ENCODE measurements around the gene NPR1. TPM values are rescaled to one million over a fixed set of nuclear protein-coding genes. Genes with fewer than 3 reads are reported as not detected.

NPR1 gene
- total RNA-seq, 1 experiment from 2014 or later, result 1.1 TPM

DNA sequence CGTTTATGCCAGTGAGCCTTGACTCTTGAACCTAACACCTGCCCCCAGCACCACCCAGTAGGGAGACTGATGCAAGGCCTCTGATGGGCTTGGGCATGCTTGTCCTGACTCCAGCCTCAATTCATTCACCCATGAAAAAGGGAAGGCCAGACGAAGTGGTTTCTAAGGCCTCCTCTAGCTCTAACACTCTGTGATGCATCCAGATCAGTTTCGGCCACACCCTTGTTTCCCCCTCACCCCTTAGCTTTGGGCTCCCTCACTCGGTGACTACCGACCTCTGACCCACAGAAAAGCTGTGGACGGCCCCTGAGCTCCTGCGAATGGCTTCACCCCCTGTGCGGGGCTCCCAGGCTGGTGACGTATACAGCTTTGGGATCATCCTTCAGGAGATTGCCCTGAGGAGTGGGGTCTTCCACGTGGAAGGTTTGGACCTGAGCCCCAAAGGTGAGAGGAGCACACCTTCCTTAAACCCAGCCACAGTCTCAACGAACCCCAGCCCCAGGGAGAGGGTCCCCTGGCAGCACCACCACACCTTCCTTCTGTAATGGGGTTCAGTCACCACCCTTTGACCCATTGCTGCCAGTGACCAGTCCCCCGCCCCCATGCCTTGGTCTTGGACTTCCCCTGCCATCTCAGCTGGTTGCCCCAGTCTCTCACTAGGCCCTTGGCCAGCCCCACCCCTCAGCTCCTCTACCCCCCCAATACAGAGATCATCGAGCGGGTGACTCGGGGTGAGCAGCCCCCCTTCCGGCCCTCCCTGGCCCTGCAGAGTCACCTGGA, 9.0 kb downstream of the NPR1 start:
- BruUV-seq (replicated peaks), result no TSS peak
- no peak for DNase-seq (ENCODE audit: low spot score)
- H3K27me3 ChIP-seq (replicated peaks; ENCODE audit: insufficient read depth, low read depth, low read length, poor library complexity), result no peaks in the 10 kb centered on the region
- H3K4me1 ChIP-seq (ENCODE audit: insufficient read depth, low read length, poor library complexity, severe bottlenecking), result no peaks in the 10 kb centered on the region
- ChIA-PET POLR2A (ENCODE audit: low non-redundant PET) (no interaction called here), CTCF (no interaction called here)
- H3K4me3 ChIP-seq (ENCODE audit: low read depth, low read length, poor library complexity, severe bottlenecking), result no peak overlapping the region
- intact Hi-C loops (cut with micrococcal nuclease; ENCODE audit: unreplicated experiment), result no loop called here
- TF ChIP-seq CTCF (conservative IDR thresholded peaks at IDR 0.05; ENCODE audit: low read depth, low read length) (no peak), EZH2 (IDR thresholded peaks at IDR 0.05; ENCODE audit: borderline replicate concordance, low read depth, low read length, poor library complexity, severe bottlenecking) (no peak)
- H3K27ac ChIP-seq (ENCODE audit: low read depth, low read length, poor library complexity, severe bottlenecking), result no peak overlapping the region
- H3K36me3 ChIP-seq (ENCODE audit: insufficient read depth, low read length, poor library complexity, severe bottlenecking), result no peaks in the 10 kb centered on the region
- H3K9me3 ChIP-seq (ENCODE audit: low read depth, low read length, poor library complexity, severe bottlenecking), result no peaks in the 10 kb centered on the region

DNA sequence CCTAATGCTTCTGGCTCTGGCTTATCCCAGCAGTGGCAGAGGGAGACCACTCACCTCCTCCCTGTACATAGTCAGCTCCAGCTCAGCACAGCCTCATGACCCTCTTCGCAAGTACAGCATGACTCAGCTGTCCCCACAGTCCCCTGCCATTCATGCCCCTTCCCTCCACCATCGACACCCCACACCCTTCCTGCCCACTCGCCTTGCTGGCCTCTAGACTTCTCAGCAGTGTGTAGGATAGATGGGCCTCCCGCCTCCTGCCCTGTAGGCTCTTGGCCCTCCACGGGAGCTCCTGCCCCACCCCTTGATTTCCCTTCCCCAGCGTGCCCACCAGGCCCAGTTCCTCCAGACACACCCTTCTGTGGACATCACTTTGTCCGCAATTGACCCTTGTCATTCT, 9.8 kb downstream of the NPR1 start:
- intact Hi-C loops (cut with micrococcal nuclease; ENCODE audit: unreplicated experiment), result no loop called here
- Histone ChIP-seq H3K9me3 (ENCODE audit: low read depth, low read length, poor library complexity, severe bottlenecking) (no peaks in the 10 kb centered on the region), H3K27ac (ENCODE audit: low read depth, low read length, poor library complexity, severe bottlenecking) (no peak overlapping the region), H3K4me1 (ENCODE audit: insufficient read depth, low read length, poor library complexity, severe bottlenecking) (no peaks in the 10 kb centered on the region), H3K27me3 (replicated peaks; ENCODE audit: insufficient read depth, low read depth, low read length, poor library complexity) (no peaks in the 10 kb centered on the region), H3K4me3 (ENCODE audit: low read depth, low read length, poor library complexity, severe bottlenecking) (no peak overlapping the region), H3K36me3 (ENCODE audit: insufficient read depth, low read length, poor library complexity, severe bottlenecking) (no peaks in the 10 kb centered on the region)
- no TSS peak for BruUV-seq (replicated peaks)
- CTCF ChIA-PET, result no interaction called here
- TF ChIP-seq EZH2 (IDR thresholded peaks at IDR 0.05; ENCODE audit: borderline replicate concordance, low read depth, low read length, poor library complexity, severe bottlenecking), result no peak
- TF ChIP-seq CTCF (conservative IDR thresholded peaks at IDR 0.05; ENCODE audit: low read depth, low read length), result no peak
- no peak for DNase-seq (ENCODE audit: low spot score)
- POLR2A ChIA-PET (ENCODE audit: low non-redundant PET), result no interaction called here

- CTCF ChIA-PET, result no interaction called here
- Histone ChIP-seq H3K27ac (ENCODE audit: low read depth, low read length, poor library complexity, severe bottlenecking) (no peak overlapping the region), H3K9me3 (ENCODE audit: low read depth, low read length, poor library complexity, severe bottlenecking) (no peaks in the 10 kb centered on the region), H3K4me3 (ENCODE audit: low read depth, low read length, poor library complexity, severe bottlenecking) (no peak overlapping the region), H3K36me3 (ENCODE audit: insufficient read depth, low read length, poor library complexity, severe bottlenecking) (no peaks in the 10 kb centered on the region), H3K27me3 (replicated peaks; ENCODE audit: insufficient read depth, low read depth, low read length, poor library complexity) (no peaks in the 10 kb centered on the region), H3K4me1 (ENCODE audit: insufficient read depth, low read length, poor library complexity, severe bottlenecking) (no peaks in the 10 kb centered on the region)
- TF ChIP-seq CTCF (conservative IDR thresholded peaks at IDR 0.05; ENCODE audit: low read depth, low read length), result no peak
- no peak for TF ChIP-seq EZH2 (IDR thresholded peaks at IDR 0.05; ENCODE audit: borderline replicate concordance, low read depth, low read length, poor library complexity, severe bottlenecking)
- BruUV-seq (replicated peaks), result no TSS peak
- POLR2A ChIA-PET (ENCODE audit: low non-redundant PET), result no interaction called here
- DNase-seq (ENCODE audit: low spot score), result no peak
- intact Hi-C loops (cut with micrococcal nuclease; ENCODE audit: unreplicated experiment), result no loop called here
Measured at GRCh38 chr1:153688736-153689328, 10.3 kb downstream of the NPR1 start.
